Epidermal melanocyte (primary cell): Measurements from ENCODE around the gene GATM.
A peak's percentile ranks its signal among the peaks of the same experiment; 100 is the strongest.

Experiments used
- DNase-seq: peaks from one replicate; pipeline ENCODE4 v3.0.0; 2011; ENCODE audit warnings: low spot score; ENCODE audit not compliant: insufficient read length

The GATM gene, protein sequence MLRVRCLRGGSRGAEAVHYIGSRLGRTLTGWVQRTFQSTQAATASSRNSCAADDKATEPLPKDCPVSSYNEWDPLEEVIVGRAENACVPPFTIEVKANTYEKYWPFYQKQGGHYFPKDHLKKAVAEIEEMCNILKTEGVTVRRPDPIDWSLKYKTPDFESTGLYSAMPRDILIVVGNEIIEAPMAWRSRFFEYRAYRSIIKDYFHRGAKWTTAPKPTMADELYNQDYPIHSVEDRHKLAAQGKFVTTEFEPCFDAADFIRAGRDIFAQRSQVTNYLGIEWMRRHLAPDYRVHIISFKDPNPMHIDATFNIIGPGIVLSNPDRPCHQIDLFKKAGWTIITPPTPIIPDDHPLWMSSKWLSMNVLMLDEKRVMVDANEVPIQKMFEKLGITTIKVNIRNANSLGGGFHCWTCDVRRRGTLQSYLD

DNA sequence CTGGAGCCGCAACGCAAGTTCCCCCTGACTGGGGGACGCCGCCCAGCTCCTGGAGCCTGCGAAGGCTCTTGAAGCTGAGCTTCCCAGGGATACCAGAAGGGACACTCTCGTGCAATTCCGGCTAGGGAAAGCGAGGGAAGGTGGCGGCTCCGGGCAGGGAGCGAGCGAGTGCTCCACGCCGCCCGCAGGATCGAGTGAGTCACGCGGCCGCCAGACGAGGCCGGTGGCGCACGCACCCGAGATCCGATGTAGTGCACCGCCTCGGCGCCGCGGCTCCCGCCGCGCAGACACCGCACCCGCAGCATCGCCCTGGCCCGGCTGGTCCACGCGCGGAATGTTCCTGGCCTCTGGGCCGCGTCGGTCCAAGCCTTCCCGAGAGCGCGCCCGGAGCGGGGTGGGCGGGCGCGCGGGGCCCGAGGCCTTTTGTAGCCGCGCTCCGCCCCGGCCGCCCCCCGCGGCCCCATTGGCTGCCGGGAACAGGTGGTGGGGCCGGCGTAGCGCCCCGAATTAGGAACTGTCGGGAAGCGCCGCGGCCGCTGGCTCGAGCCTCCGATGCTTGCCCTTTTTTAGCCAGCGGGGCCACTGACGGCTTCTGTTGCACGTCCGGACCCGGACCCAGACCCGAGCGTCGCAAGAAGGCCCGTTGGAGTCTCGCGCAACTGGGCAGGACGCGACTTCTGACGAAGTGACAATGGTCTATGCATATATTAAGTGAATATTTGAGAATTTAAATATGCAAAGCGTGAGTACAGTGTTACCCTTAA is at the start of gene GATM:
TSS of gene GATM (minus strand) at position 396 of the 764 bp plus-strand sequence. CDS start at position 305, 91 bp downstream.
- peak; percentile 86 for DNase-seq

DNA sequence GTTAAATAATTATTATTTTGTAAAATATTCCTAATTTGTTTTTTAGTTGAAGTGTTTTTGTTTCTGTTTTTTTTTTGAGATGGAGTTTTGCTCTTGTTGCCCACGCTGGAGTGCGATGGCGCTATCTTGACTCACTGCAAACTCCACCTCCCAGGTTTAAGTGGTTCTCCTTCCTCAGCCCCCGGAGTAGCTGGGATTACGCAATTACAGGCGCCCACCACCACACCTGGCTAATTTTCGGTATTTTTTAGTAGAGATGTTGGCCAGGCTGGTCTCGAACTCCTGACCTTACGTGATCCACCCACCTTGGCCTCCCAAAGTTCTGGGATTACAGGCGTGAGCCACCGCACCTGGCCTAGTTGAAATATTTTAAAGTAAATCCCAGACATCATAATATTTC is 48.7 kb upstream of the GATM start:
- no peak for DNase-seq

DNA sequence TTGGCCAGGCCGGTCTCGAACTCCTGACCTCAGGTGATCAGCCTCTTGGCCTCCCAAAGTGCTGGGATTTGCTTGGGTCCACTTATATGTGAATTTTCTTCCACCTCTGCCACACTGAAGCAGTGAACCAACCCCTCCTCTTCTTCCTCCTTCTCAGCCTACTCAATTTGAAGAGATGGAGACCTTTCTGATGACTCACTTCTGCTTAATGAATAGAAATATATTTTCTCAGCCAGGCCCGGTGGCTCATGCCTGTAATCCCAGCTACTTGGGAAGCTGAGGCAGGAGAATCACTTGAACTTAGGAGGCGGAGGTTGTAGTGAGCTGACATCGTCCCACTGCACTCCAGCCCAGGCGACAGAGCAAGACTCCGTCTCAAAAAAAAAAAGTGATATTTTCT is 46.8 kb upstream of the GATM start:
- no peak for DNase-seq

DNA sequence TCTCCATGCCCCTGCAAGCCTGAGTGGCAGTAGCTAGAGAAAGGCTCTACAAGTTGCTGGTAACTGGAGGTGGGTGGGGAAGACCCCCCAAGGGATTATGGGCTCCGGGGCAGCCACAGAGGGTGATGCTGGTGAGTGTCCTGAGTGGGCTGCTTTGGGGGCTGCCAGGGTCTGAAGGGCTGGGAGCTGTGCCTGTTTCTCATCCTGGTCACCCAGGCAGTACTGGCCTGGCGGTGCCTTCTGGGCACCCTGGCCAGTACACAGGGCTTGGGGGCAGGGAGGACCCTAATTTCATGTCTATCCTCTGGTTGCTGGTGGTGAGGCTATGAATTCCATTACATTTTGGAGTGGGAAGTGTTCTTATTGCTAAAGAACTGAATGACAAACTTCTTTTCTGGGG is 46.1 kb upstream of the GATM start:
- no peak for DNase-seq

DNA sequence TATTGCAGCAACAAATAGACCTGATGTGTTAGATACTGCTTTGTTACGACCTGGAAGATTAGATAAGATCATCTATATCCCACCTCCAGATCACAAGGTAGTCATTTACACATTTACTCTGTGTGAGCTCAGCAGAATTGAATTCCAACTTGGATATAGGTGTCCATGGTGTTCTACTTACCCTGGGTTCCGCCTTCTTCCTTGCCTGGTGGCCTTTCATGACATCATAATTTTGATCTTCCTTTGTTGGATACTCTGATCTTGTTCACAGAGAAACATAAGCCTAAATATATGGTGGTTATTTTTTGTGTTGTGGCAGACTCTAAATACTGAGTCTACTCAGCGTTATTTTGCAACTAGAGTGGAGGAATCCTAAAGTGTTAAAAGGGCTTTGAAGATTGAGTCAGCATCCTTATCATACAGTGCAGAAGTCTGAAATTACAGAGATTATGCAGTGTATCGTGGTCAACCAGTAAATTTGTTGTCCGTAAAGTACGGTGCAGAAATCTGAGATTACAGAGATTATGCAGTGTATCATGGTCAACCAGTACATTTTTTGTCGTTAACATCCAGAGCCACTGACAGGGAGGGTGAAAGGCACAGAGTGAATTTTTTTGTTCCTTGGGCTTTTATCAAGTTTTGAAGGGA is 39.1 kb upstream of the GATM start:
- no peak for DNase-seq

DNA sequence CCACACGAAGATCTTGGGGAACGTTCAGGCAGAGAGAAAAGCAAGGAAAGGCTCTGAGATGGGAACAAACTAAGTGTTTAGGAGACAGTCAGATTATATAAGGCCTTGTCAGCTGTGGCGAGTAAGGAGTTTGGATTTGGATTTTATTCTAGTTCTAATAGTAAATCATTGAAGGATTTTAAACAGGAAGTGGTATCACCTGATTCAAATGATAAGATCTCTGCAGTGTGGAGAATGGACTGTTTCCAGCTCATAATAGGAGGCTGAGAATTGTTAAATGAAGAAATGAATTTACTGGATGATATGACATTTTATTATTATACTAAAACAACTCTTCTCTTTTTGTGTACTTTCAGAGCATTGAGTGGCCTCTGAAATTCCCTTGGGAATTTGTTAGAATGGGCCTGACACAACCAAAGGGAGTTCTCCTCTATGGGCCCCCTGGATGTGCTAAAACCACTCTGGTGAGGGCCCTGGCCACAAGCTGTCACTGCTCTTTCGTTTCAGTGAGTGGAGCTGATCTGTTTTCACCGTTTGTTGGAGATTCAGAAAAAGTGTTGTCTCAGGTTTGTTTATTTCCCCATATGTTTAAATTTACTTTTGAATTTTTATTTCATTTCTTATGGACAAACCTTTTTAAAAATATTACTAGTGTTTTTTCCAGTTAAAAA is 36.0 kb upstream of the GATM start:
- no peak for DNase-seq

DNA sequence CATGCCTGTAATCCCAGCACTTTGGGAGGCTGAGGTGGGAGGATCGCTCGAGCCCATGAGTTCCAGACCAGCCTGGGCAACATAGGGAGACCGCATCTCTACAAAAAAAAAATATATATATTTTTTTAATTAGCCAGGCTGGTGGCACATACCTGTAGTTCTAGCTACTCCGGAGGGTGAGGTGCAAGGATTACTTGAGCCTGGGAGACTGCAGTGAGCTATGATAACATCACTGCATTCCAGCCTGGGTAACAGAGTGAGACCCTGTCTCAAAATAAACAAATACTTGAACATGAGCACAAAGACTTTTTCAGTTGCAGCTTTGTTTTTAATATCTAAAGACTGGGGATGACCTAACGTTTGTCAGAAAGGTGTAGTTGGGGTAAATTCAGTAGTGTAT is 31.3 kb upstream of the GATM start:
- no peak for DNase-seq

DNA sequence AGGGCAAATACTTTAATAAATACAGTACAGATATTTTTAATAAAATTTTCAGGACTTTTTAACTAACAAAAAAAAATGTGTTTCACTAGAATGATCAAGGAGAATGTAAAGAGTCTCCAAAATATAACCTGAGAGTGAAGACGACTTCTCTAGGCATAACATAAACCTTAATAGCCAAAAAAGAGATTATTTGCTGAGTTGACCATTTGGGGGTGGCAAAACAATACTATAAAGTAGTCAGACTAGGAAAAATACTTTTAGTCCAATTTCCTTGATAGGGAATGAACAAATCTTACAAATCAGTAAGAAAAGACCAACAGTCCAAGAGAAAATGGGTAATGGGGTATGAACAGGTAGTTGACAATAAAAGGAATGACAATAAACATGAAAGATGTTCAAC is 29.4 kb upstream of the GATM start:
- no peak for DNase-seq

DNA sequence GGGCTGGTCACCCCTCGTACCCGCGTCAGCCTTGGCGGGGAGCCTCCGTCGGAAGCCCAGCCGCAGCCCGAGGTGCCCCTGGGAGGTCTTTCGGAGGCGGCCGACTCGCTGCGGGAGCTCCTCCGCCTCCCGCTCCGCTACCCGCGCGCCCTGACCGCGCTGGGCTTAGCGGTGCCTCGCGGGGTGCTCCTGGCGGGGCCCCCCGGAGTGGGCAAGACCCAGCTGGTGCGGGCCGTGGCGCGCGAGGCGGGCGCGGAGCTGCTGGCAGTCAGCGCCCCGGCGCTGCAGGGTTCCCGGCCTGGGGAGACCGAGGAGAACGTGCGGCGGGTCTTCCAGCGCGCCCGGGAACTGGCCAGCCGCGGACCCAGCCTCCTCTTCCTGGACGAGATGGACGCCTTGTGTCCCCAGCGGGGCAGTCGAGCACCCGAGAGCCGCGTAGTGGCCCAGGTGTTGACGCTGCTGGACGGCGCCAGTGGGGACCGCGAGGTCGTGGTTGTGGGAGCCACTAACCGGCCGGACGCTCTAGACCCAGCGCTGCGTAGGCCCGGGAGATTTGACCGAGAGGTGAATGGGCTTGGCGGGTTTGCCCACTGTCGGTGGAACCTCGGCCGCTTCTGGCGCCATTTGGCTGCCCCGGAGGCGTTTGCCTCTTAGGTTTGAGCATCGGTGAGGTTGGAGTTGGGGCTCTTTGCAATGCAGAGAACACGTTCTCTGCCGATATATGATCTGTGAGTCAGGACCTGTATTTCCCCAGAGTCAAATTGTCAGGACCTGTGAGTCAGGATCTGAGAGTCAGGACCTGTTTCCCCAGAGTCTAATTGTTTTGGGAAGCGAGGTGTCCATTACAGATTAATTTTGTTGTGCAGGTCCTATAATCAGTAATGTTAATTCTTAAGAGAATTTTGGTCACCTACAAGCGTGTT is 24.9 kb upstream of the GATM start:
- DNase-seq = no peak

DNA sequence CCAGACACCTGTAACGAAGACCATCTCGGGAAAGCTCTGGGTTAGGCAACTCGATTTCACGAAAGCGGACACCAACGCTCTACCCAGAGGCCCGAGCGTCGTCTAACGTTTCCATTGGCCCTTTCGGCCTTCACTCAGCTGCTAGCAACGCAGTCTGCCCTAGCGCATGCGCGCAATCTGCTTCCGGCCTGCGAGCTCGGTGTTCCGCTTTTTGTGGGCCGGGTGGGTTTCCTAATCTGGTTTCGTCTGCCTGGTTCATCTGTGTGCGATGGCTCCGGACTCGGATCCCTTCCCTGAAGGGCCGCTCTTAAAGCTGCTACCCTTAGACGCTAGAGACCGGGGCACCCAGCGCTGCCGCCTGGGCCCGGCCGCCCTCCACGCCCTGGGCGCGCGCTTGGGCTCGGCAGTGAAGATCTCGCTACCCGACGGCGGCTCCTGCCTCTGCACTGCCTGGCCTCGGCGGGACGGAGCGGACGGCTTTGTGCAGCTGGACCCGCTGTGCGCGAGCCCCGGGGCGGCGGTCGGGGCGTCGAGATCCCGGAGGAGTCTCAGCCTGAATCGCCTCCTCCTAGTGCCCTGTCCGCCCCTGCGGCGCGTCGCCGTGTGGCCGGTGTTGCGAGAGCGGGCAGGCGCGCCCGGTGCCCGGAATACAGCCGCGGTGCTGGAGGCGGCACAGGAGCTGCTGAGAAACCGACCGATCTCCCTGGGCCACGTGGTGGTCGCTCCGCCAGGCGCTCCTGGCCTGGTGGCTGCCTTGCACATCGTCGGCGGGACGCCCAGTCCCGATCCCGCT is 24.0 kb upstream of the GATM start:
- peak; percentile 97 for DNase-seq

DNA sequence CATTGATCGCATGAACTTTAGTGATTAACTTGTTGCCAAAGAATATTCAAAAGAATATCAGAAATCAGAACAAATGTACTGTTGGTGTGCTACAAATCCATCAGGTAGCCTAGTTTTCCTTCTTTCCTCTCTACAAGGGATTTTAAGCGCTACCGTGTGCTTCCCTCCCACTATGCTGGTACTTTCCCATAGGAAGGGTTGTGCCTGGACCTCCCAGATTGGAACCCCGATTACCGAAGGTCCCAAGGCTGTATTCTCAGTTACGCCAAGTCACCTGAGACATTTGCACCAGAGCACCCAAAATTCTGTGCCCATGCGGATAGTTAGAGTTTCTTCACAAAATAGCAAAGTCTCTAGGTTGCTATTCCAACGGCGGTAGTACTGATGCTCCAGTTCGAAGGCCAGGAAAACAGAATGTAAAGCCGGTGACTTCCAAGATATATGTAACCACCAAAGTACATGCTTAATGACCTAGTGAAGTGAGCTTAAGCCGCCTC is 23.4 kb upstream of the GATM start:
- no peak for DNase-seq

DNA sequence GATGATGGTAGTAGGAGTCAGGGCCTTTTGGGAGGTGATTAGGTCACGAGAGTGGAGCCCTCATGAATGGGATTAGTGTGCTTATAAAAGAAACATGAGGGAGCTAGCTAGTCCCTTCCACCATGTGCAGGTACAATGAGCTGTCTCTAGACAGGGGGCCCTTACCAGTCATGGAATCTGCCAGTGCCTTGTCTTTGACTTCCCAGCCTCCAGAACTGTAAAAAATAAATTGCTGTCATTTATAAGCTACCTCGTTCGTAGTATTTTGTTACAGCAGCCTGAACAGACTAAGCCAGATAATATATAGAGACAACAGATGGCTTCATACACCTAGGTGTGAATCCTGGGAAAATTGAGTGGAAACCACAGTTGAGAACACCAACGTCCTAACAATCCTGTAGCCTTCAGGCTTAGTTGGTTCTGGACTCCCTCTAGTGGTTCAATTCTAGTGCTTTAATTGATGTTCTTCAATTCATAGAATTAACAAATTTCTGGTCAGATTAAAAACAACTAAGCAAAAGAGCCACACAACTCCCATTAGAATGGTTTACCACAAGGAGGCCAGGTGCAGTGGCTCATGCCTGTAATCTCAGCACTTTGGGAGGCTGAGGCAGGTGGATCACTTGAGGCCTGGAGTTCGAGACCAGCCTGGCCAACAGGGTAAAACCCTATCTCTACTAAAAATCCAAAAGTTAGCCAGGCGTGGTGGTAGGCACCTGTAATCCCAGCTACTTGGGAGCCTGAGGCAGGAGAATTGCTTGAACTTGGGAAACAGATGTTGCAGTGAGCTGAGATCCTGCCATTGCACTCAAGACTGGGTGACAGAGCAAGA is 21.3 kb upstream of the GATM start:
- peak; percentile 36 for DNase-seq

DNA sequence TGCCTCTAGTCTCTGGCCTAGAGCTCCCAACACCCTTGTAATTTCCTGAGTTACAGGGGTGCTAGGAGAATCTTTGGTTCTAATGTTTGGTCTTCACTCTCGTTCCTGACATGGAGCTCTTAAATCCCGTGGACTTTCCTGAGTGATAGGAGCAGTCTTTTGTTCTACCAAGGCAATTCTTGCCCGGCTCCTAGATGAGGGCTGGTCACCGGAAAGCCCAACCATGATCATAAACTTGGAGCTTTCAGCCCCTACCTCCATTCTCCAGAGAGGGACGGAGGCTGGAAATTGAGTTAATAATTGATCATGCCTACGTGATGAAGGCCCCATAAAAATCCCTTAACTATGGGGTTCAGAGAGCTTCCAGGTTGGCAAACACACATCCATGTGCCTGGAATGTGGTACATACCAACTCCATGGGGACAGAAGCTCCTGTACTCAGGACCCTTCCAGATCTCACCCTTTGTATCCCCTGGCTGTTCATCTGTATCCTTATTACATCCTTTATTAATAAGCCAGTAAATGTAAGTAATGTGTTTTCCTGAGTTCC is 18.8 kb upstream of the GATM start:
- no peak for DNase-seq

DNA sequence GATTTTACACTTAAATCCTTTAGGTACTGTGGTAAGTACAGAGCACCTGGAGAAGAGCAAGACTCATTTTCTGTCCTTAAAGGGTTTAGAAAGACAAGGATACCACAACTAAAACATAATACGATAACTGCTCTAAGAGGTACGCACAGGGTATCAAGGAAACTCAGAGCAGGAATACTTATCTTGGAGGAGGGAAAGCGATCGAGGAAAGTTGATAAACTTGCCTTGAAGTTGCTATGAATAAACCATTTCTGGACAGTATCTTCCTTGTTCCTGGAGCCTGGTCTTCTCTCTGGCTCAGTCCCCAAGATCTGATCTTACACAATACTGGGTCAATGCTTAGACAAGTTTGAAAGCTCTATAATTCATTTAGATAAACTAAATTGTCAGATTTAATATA is 17.6 kb upstream of the GATM start:
- no peak for DNase-seq

DNA sequence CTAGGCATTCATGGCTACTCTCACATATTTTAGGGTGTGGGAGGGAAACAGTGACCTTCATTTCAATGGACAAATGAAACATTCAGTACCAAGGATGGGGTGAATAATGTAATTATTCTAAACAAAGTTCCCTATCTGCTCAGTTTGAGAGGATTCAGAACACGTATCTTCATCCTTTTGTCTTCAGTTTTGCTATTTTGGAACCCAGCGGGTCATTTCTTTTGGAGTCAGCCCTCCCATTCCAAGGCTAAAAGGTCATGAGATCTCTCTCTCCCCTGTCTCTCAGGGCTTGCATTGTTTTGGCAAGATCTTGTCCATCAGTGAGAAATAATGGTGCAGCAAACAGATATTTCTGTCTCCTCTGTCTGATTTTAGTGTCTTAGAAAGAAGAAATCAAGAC is 16.3 kb upstream of the GATM start:
- no peak for DNase-seq

DNA sequence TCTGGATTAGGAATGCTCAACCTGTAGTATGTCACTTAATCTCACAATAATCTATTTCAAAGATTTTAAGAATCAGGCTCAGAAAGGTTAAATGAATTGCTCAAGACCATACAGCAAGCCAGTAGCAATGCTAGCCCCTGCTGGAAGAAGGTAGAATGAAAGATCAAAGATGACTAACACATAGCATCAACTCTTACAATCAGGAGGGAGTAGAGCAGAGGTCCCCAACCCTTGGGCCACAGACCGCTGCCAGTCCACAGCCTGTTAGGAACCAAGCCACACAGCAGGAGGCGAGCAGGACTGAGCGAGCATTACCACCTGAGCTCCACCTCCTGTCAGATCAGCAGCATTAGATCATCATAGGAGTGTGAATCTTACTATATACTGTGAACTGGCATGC is 15.5 kb upstream of the GATM start:
- no peak for DNase-seq

DNA sequence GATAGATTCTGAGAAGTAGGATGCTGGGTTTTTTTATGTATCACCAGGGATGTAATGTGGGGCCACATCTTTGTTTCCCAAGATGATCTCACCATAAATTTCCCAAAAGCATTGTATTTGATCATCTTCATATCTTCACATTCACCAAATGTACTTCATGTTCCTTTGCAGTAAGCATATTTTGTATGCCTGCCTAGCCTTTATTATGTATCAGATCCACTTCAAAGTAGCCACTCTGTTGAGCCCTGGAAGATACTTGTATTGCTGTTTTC is 14.2 kb upstream of the GATM start:
- DNase-seq = no peak

DNA sequence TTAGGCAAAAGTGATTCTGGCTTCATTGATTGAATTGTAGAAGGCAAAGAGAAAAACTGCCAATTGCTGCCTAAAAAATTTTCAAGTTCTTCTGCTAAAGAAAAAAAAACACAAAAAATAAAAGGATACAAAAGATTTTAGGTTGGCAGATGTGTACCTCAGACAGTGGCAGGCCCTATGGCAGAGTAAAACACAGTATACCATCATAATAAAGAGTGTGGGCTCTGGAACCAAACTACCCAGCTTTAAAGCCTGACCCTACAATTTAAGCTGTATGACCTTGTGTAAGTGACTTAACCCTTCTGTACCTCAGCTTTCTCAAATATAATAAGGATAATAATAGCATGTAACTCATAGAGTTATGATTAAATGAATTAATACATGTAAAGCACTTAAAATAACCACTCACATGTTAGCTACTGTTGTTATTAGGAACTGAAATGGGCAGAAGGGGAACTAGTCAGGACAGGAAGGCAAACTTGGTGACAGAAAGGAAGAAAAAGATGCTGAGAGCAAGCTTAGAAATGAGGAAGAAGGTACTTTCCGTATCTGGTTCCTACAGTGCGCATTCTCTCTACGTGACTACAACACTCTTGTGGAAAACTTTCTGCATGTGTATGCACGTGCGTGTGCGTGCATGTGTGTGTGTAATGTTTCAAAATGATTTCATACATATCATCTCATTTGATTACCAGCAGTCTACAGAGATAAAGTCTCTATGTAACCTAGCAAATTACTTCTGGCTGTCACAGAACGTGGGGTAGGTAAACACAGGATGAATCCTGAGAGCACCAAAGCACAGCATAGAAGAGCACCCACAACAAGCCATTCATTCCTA is 13.6 kb upstream of the GATM start:
- DNase-seq = no peak
